ENCODE measurements around the gene CMTM4. TPM values are rescaled to one million over a fixed set of nuclear protein-coding genes. Genes with fewer than 3 reads are reported as not detected.

Gene CMTM4
- total and polyA plus RNA-seq, 4 experiments from 2014 or later, result 0.21 to 2.2 (median 2.0) TPM; not detected in 1

GRCh38 chr16:66622863-66623262, 73.7 kb downstream of the CMTM4 start:
- Histone ChIP-seq H3K4me3 (ENCODE audit: low read length in 2 of 2) (no peak overlapping the region), H3K9me3 (ENCODE audit: control insufficient read depth in 1 of 2, low read length in 2 of 2) (no peaks in the 10 kb centered on the region), H3K4me1 (ENCODE audit: insufficient read depth, low read length) (no peaks in the 10 kb centered on the region), H3K36me3 (ENCODE audit: insufficient read depth, low read length) (no peaks in the 10 kb centered on the region), H3K27ac (ENCODE audit: low read depth, low read length) (no peak overlapping the region), H3K27me3 (ENCODE audit: insufficient read depth, low read length) (no peaks in the 10 kb centered on the region)
- ChIA-PET CTCF (ENCODE audit: partially characterized antibody) (interaction anchor here (0.8 to 1.9 kb wide), 2 partner anchors 14 to 28 kb away, joined by 3 to 5 read pairs; no protein-coding TSS in a partner anchor), POLR2A (ENCODE audit: partially characterized antibody) (no interaction called here)
- no peak for DNase-seq
- intact Hi-C loops (cut with micrococcal nuclease), result no loop called here
- H3K36me3 Mint-ChIP-seq, result no peaks in the 10 kb centered on the region
- peak overlapping the region in 1 of 7 donors; percentile 61 for H3K27ac Mint-ChIP-seq
- no peak overlapping the region for H3K4me3 Mint-ChIP-seq
- H3K9me3 Mint-ChIP-seq, result no peaks in the 10 kb centered on the region
- H3K4me1 Mint-ChIP-seq, result no peaks in the 10 kb centered on the region
- H3K27me3 Mint-ChIP-seq, result no peaks in the 10 kb centered on the region

GRCh38 chr16:66621973-66622372, 74.6 kb downstream of the CMTM4 start:
- H3K27ac Mint-ChIP-seq, result peak overlapping the region in 1 of 7 donors; percentile 61
- no peak overlapping the region for H3K4me3 Mint-ChIP-seq
- no peaks in the 10 kb centered on the region for H3K27me3 Mint-ChIP-seq
- no peaks in the 10 kb centered on the region for H3K4me1 ChIP-seq (ENCODE audit: insufficient read depth, low read length)
- ChIA-PET CTCF (ENCODE audit: partially characterized antibody) (no interaction called here), POLR2A (ENCODE audit: partially characterized antibody) (no interaction called here)
- no peaks in the 10 kb centered on the region for H3K36me3 Mint-ChIP-seq
- no peak overlapping the region for H3K27ac ChIP-seq (ENCODE audit: low read depth, low read length)
- no peaks in the 10 kb centered on the region for H3K9me3 Mint-ChIP-seq
- H3K27me3 ChIP-seq (ENCODE audit: insufficient read depth, low read length), result no peaks in the 10 kb centered on the region
- no peak overlapping the region for H3K4me3 ChIP-seq (ENCODE audit: low read length in 2 of 2)
- H3K9me3 ChIP-seq (ENCODE audit: control insufficient read depth in 1 of 2, low read length in 2 of 2), result no peaks in the 10 kb centered on the region
- no peak for DNase-seq
- H3K4me1 Mint-ChIP-seq, result no peaks in the 10 kb centered on the region
- H3K36me3 ChIP-seq (ENCODE audit: insufficient read depth, low read length), result no peaks in the 10 kb centered on the region
- intact Hi-C loops (cut with micrococcal nuclease), result no loop called here

- H3K9me3 Mint-ChIP-seq, result no peaks in the 10 kb centered on the region
- Histone ChIP-seq H3K27ac (ENCODE audit: low read depth, low read length) (no peak overlapping the region), H3K27me3 (ENCODE audit: insufficient read depth, low read length) (no peaks in the 10 kb centered on the region), H3K9me3 (ENCODE audit: control insufficient read depth in 1 of 2, low read length in 2 of 2) (no peaks in the 10 kb centered on the region), H3K4me1 (ENCODE audit: insufficient read depth, low read length) (no peaks in the 10 kb centered on the region), H3K36me3 (ENCODE audit: insufficient read depth, low read length) (no peaks in the 10 kb centered on the region), H3K4me3 (ENCODE audit: low read length in 2 of 2) (no peak overlapping the region)
- no peak overlapping the region for H3K4me3 Mint-ChIP-seq
- no peaks in the 10 kb centered on the region for H3K4me1 Mint-ChIP-seq
- peaks cover 0 to 2% of the 10 kb centered on the region in 2 donors for H3K36me3 Mint-ChIP-seq
- CTCF ChIA-PET (ENCODE audit: partially characterized antibody), result interaction anchor here (1.2 to 1.4 kb wide), 2 partner anchors 12 to 30 kb away, joined by 5 to 6 read pairs; no protein-coding TSS in a partner anchor
- no peak for DNase-seq
- H3K27ac Mint-ChIP-seq, result no peak overlapping the region
- intact Hi-C loops (cut with micrococcal nuclease), result no loop called here
- H3K27me3 Mint-ChIP-seq, result no peaks in the 10 kb centered on the region
- POLR2A ChIA-PET (ENCODE audit: partially characterized antibody), result no interaction called here
These were observed 76.1 kb downstream of the CMTM4 start for GRCh38 chr16:66620429-66620795.

- H3K9me3 ChIP-seq (ENCODE audit: control insufficient read depth in 1 of 2, low read length in 2 of 2), result no peaks in the 10 kb centered on the region
- no peaks in the 10 kb centered on the region for H3K4me1 Mint-ChIP-seq
- H3K27ac ChIP-seq (ENCODE audit: low read depth, low read length), result no peak overlapping the region
- H3K9me3 Mint-ChIP-seq, result no peaks in the 10 kb centered on the region
- no peaks in the 10 kb centered on the region for H3K36me3 ChIP-seq (ENCODE audit: insufficient read depth, low read length)
- intact Hi-C loops (cut with micrococcal nuclease), result no loop called here
- CTCF ChIA-PET (ENCODE audit: partially characterized antibody), result interaction anchor here (1.2 to 1.4 kb wide), 2 partner anchors 12 to 31 kb away, joined by 5 to 6 read pairs; no protein-coding TSS in a partner anchor
- no peak overlapping the region for H3K4me3 ChIP-seq (ENCODE audit: low read length in 2 of 2)
- H3K27ac Mint-ChIP-seq, result no peak overlapping the region
- no peaks in the 10 kb centered on the region for H3K4me1 ChIP-seq (ENCODE audit: insufficient read depth, low read length)
- no peak overlapping the region for H3K4me3 Mint-ChIP-seq
- POLR2A ChIA-PET (ENCODE audit: partially characterized antibody), result no interaction called here
- no peaks in the 10 kb centered on the region for H3K27me3 Mint-ChIP-seq
- no peaks in the 10 kb centered on the region for H3K27me3 ChIP-seq (ENCODE audit: insufficient read depth, low read length)
- H3K36me3 Mint-ChIP-seq, result peaks cover 0 to 5% of the 10 kb centered on the region in 2 donors
- no peak for DNase-seq
These were observed 76.8 kb downstream of the CMTM4 start for GRCh38 chr16:66619534-66620428.

GRCh38 chr16:66618588-66619375, 77.8 kb downstream of the CMTM4 start:
- no peaks in the 10 kb centered on the region for H3K4me1 Mint-ChIP-seq
- Histone ChIP-seq H3K4me1 (ENCODE audit: insufficient read depth, low read length) (no peaks in the 10 kb centered on the region), H3K27ac (ENCODE audit: low read depth, low read length) (no peak overlapping the region), H3K36me3 (ENCODE audit: insufficient read depth, low read length) (no peaks in the 10 kb centered on the region), H3K9me3 (ENCODE audit: control insufficient read depth in 1 of 2, low read length in 2 of 2) (no peaks in the 10 kb centered on the region), H3K27me3 (ENCODE audit: insufficient read depth, low read length) (no peaks in the 10 kb centered on the region), H3K4me3 (ENCODE audit: low read length in 2 of 2) (no peak overlapping the region)
- intact Hi-C loops (cut with micrococcal nuclease), result no loop called here
- no peak overlapping the region for H3K27ac Mint-ChIP-seq
- no peak overlapping the region for H3K4me3 Mint-ChIP-seq
- POLR2A ChIA-PET (ENCODE audit: partially characterized antibody), result interaction anchor here (1.1 kb wide), 1 partner anchor 15 kb away, joined by 4 read pairs; the partner anchor contains the start of gene CMTM3
- no peak for DNase-seq
- H3K9me3 Mint-ChIP-seq, result no peaks in the 10 kb centered on the region
- peaks cover 0 to 5% of the 10 kb centered on the region in 2 donors for H3K36me3 Mint-ChIP-seq
- H3K27me3 Mint-ChIP-seq, result no peaks in the 10 kb centered on the region
- CTCF ChIA-PET (ENCODE audit: partially characterized antibody), result interaction anchor here (1.3 to 2.7 kb wide), 2 partner anchors 11 to 33 kb away, joined by 3 to 16 read pairs; no protein-coding TSS in a partner anchor

- intact Hi-C loops (cut with micrococcal nuclease), result no loop called here
- no peak for DNase-seq
- Mint-ChIP-seq H3K27ac (peak overlapping the region in 2 of 7 donors; percentile 24 to 64), H3K36me3 (peaks cover 0 to 12% of the 10 kb centered on the region in 2 donors), H3K4me1 (no peaks in the 10 kb centered on the region), H3K27me3 (no peaks in the 10 kb centered on the region), H3K9me3 (no peaks in the 10 kb centered on the region), H3K4me3 (no peak overlapping the region)
- no peak overlapping the region for H3K4me3 ChIP-seq (ENCODE audit: low read length in 2 of 2)
- POLR2A ChIA-PET (ENCODE audit: partially characterized antibody), result interaction anchor here (1.1 kb wide), 1 partner anchor 14 kb away, joined by 4 read pairs; the partner anchor contains the start of gene CMTM3
- H3K36me3 ChIP-seq (ENCODE audit: insufficient read depth, low read length), result peaks cover 10% of the 10 kb centered on the region
- no peak overlapping the region for H3K27ac ChIP-seq (ENCODE audit: low read depth, low read length)
- CTCF ChIA-PET (ENCODE audit: partially characterized antibody), result interaction anchor here (1.3 to 2.7 kb wide), 2 partner anchors 10 to 34 kb away, joined by 3 to 16 read pairs; no protein-coding TSS in a partner anchor
- no peaks in the 10 kb centered on the region for H3K27me3 ChIP-seq (ENCODE audit: insufficient read depth, low read length)
- no peaks in the 10 kb centered on the region for H3K4me1 ChIP-seq (ENCODE audit: insufficient read depth, low read length)
- no peaks in the 10 kb centered on the region for H3K9me3 ChIP-seq (ENCODE audit: control insufficient read depth in 1 of 2, low read length in 2 of 2)
These were observed 78.8 kb downstream of the CMTM4 start for GRCh38 chr16:66617728-66618127.

- DNase-seq, result no peak
- no peaks in the 10 kb centered on the region for H3K27me3 Mint-ChIP-seq
- intact Hi-C loops (cut with micrococcal nuclease), result no loop called here
These were observed 79.5 kb downstream of the CMTM4 start for GRCh38 chr16:66617010-66617434.

More at GRCh38 chr16:66617010-66617434, 79.5 kb downstream of the CMTM4 start:
- Histone ChIP-seq H3K4me1 (ENCODE audit: insufficient read depth, low read length) (no peaks in the 10 kb centered on the region), H3K9me3 (ENCODE audit: control insufficient read depth in 1 of 2, low read length in 2 of 2) (no peaks in the 10 kb centered on the region), H3K36me3 (ENCODE audit: insufficient read depth, low read length) (peaks cover 15% of the 10 kb centered on the region), H3K27ac (ENCODE audit: low read depth, low read length) (no peak overlapping the region), H3K27me3 (ENCODE audit: insufficient read depth, low read length) (no peaks in the 10 kb centered on the region), H3K4me3 (ENCODE audit: low read length in 2 of 2) (no peak overlapping the region)
- CTCF ChIA-PET (ENCODE audit: partially characterized antibody), result interaction anchor here (2.7 kb wide), 1 partner anchor 9 kb away, joined by 16 read pairs; no protein-coding TSS in a partner anchor
- Mint-ChIP-seq H3K27ac (peak overlapping the region in 2 of 7 donors; percentile 15 to 25), H3K9me3 (no peaks in the 10 kb centered on the region), H3K4me1 (no peaks in the 10 kb centered on the region), H3K36me3 (peaks cover 0 to 15% of the 10 kb centered on the region in 2 donors), H3K4me3 (no peak overlapping the region)
- POLR2A ChIA-PET (ENCODE audit: partially characterized antibody), result interaction anchor here (0.6 to 0.7 kb wide), 2 partner anchors 13 to 254 kb away, joined by 3 read pairs; no protein-coding TSS in a partner anchor
